Caco-2 (cell line): Measurements from ENCODE around the gene GRM2. TPM values are rescaled to one million over a fixed set of nuclear protein-coding genes. Genes with fewer than 3 reads are reported as not detected.

Experiments
- BruUV-seq: library from RNA; stranded (reverse); fragments of 400-500 nt; replicated peaks from 2 replicates; lab custom pipeline; 2021; lab: Mats Ljungman, UMichigan
- CTCF ChIA-PET: fragments of 300-600 bp; sonication (Branson Sonifier 250); formaldehyde crosslinking; loops from one replicate; lab custom pipeline; 2022; ENCODE audit warnings: antibody characterized with exemption; lab: Charles Lee
- POLR2A ChIA-PET: fragments of 300-600 bp; sonication (Branson Sonifier 250); formaldehyde crosslinking; loops from one replicate; lab custom pipeline; 2022; ENCODE audit warnings: antibody characterized with exemption; lab: Charles Lee
- DNase-seq, 2 experiments: peaks; one replicate each; pipeline versions ENCODE4 v3.0.0 to v3.0.0-alpha.2; 2020 to 2022
- H3K27me3 ChIP-seq: replicated peaks from 2 replicates; pipeline ENCODE4 v1.6.0; 2011; ENCODE audit warnings: low read length; ENCODE audit not compliant: control insufficient read depth, insufficient read depth
- H3K36me3 ChIP-seq: 2 replicates; pipeline ENCODE4 v1.5.1; 2011; ENCODE audit warnings: low read length; ENCODE audit not compliant: control insufficient read depth, insufficient read depth
- H3K4me1 ChIP-seq: fragments of 250-450 bp; sonication (Bioruptor Pico); 2 replicates; pipeline ENCODE4 v1.5.1; 2020; ENCODE audit warnings: mild to moderate bottlenecking
- H3K4me3 ChIP-seq: 2 replicates; pipeline ENCODE4 v1.5.1; 2011; ENCODE audit warnings: low read depth, mild to moderate bottlenecking, control low read depth, low read length
- H3K9me3 ChIP-seq: fragments of 250-450 bp; sonication (Bioruptor Pico); 2 replicates; pipeline ENCODE4 v1.5.1; 2020; ENCODE audit warnings: mild to moderate bottlenecking, moderate library complexity
- H3K27ac Mint-ChIP-seq: one replicate; pipeline ENCODE4 v1.8.0; 2022; ENCODE audit warnings: mixed read lengths; ENCODE audit not compliant: unreplicated experiment
- H3K27me3 Mint-ChIP-seq: one replicate; pipeline ENCODE4 v1.8.0; 2022; ENCODE audit warnings: mixed read lengths; ENCODE audit not compliant: insufficient read depth, unreplicated experiment
- H3K36me3 Mint-ChIP-seq: one replicate; pipeline ENCODE4 v1.8.0; 2022; ENCODE audit warnings: mild to moderate bottlenecking, mixed read lengths; ENCODE audit not compliant: insufficient read depth, unreplicated experiment
- H3K4me1 Mint-ChIP-seq: one replicate; pipeline ENCODE4 v1.8.0; 2022; ENCODE audit warnings: low read depth, mixed read lengths; ENCODE audit not compliant: unreplicated experiment
- H3K4me3 Mint-ChIP-seq: one replicate; pipeline ENCODE4 v1.8.0; 2022; ENCODE audit warnings: mild to moderate bottlenecking, moderate library complexity, mixed read lengths; ENCODE audit not compliant: unreplicated experiment
- H3K9me3 Mint-ChIP-seq: one replicate; pipeline ENCODE4 v1.8.0; 2022; ENCODE audit warnings: mixed read lengths; ENCODE audit not compliant: unreplicated experiment
- intact Hi-C: fragments of 100-400 bp; cut with micrococcal nuclease; formaldehyde crosslinking; loops from one replicate; pipeline ENCODE4 v1.10.0; 2022; ENCODE audit not compliant: unreplicated experiment
- total RNA-seq: library from RNA; stranded (reverse); gene quantifications from 2 replicates; pipeline ENCODE4 v1.2.3, GENCODE V29; 2022
- TF ChIP-seq, protein P1 (sequence below), 2 experiments: fragments of 200-600 bp in 1 of 2; IDR thresholded peaks; 1 replicate in 1 of 2; 2 replicates in 1 of 2; pipeline versions ENCODE4 v1.5.1 to v1.8.0; 2011 to 2022; ENCODE audit warnings: antibody characterized with exemption in 1 of 2, control low read depth in 1 of 2, inconsistent platforms in 1 of 2, low read depth in 1 of 2, low read length in 1 of 2, mild to moderate bottlenecking in 1 of 2, moderate library complexity in 1 of 2; ENCODE audit not compliant: insufficient read depth in 1 of 2, severe bottlenecking in 1 of 2, unreplicated experiment in 1 of 2

The GRM2 gene
- total RNA-seq, 1 experiment from 2014 or later: 0.14 TPM

DNA sequence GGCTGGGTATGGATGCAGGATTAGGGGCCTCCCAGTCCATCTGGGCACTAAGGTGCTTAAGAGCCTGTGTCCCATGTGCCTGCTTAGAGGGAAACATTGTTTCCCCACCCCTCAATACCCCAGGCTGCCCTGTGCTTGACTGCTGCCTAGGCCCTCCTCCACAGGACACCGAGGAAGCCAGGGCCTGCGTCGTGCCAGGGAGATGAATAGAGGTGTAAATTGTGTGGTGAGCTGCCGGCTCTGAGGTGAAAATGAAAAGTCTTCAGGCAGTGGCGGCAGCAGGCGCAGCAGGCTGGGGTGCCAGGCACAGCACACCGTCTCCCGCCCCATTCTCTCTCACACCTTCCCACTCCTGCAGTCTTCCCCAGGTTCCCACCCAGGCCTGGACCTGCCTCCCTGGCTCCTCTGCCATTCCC lies 13.9 kb upstream of the GRM2 start:
- BruUV-seq: no TSS peak
- Mint-ChIP-seq H3K4me1 (no peaks in the 10 kb centered on the region), H3K27ac (no peak overlapping the region), H3K4me3 (no peak overlapping the region), H3K36me3 (no peaks in the 10 kb centered on the region), H3K27me3 (no peaks in the 10 kb centered on the region), H3K9me3 (no peaks in the 10 kb centered on the region)
- intact Hi-C loops: no loop called here
- no peaks in the 10 kb centered on the region for H3K36me3 ChIP-seq
- H3K9me3 ChIP-seq: no peaks in the 10 kb centered on the region
- ChIA-PET POLR2A (no interaction called here), CTCF (no interaction called here)
- no peak for DNase-seq
- TF ChIP-seq, protein P1, sequence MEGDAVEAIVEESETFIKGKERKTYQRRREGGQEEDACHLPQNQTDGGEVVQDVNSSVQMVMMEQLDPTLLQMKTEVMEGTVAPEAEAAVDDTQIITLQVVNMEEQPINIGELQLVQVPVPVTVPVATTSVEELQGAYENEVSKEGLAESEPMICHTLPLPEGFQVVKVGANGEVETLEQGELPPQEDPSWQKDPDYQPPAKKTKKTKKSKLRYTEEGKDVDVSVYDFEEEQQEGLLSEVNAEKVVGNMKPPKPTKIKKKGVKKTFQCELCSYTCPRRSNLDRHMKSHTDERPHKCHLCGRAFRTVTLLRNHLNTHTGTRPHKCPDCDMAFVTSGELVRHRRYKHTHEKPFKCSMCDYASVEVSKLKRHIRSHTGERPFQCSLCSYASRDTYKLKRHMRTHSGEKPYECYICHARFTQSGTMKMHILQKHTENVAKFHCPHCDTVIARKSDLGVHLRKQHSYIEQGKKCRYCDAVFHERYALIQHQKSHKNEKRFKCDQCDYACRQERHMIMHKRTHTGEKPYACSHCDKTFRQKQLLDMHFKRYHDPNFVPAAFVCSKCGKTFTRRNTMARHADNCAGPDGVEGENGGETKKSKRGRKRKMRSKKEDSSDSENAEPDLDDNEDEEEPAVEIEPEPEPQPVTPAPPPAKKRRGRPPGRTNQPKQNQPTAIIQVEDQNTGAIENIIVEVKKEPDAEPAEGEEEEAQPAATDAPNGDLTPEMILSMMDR (IDR thresholded peaks at IDR 0.05; ENCODE audit: insufficient read depth in 1 of 2, low read depth in 1 of 2, low read length in 1 of 2, severe bottlenecking in 1 of 2, unreplicated experiment in 1 of 2): no peak
- no peak overlapping the region for H3K4me3 ChIP-seq
- no peaks in the 10 kb centered on the region for H3K27me3 ChIP-seq
- H3K4me1 ChIP-seq: no peaks in the 10 kb centered on the region

- DNase-seq: no peak
- no peaks in the 10 kb centered on the region for H3K27me3 Mint-ChIP-seq
- intact Hi-C loops: no loop called here
- H3K4me1 Mint-ChIP-seq: no peaks in the 10 kb centered on the region
- BruUV-seq: no TSS peak
- H3K4me1 ChIP-seq: no peaks in the 10 kb centered on the region
- CTCF ChIA-PET: interaction anchor here (1.3 kb wide), 1 partner anchor 15 kb away, joined by 5 read pairs; no protein-coding TSS in a partner anchor
- no peaks in the 10 kb centered on the region for H3K36me3 Mint-ChIP-seq
- TF ChIP-seq, protein P1 (IDR thresholded peaks at IDR 0.05; ENCODE audit: insufficient read depth in 1 of 2, low read depth in 1 of 2, low read length in 1 of 2, severe bottlenecking in 1 of 2, unreplicated experiment in 1 of 2): no peak
- H3K27ac Mint-ChIP-seq: no peak overlapping the region
- no peaks in the 10 kb centered on the region for H3K27me3 ChIP-seq
- no peak overlapping the region for H3K4me3 Mint-ChIP-seq
- H3K9me3 ChIP-seq: no peaks in the 10 kb centered on the region
- POLR2A ChIA-PET: no interaction called here
- H3K4me3 ChIP-seq: no peak overlapping the region
- H3K9me3 Mint-ChIP-seq: no peaks in the 10 kb centered on the region
- H3K36me3 ChIP-seq: no peaks in the 10 kb centered on the region
These were observed 9.9 kb upstream of the GRM2 start for GRCh38 chr3:51696954-51697353.

- H3K36me3 ChIP-seq: no peaks in the 10 kb centered on the region
- CTCF ChIA-PET: interaction anchor here (0.6 kb wide), 1 partner anchor 79 kb away, joined by 3 read pairs; no protein-coding TSS in a partner anchor
These were observed 8.7 kb upstream of the GRM2 start for GRCh38 chr3:51698209-51698608.

More at GRCh38 chr3:51698209-51698608, 8.7 kb upstream of the GRM2 start:
- POLR2A ChIA-PET: no interaction called here
- no peaks in the 10 kb centered on the region for H3K4me1 ChIP-seq
- no peaks in the 10 kb centered on the region for H3K36me3 Mint-ChIP-seq
- DNase-seq: no peak
- TF ChIP-seq, protein P1 (IDR thresholded peaks at IDR 0.05; ENCODE audit: insufficient read depth in 1 of 2, low read depth in 1 of 2, low read length in 1 of 2, severe bottlenecking in 1 of 2, unreplicated experiment in 1 of 2): no peak
- no peaks in the 10 kb centered on the region for H3K27me3 Mint-ChIP-seq
- no peak overlapping the region for H3K27ac Mint-ChIP-seq
- no peaks in the 10 kb centered on the region for H3K9me3 Mint-ChIP-seq
- no TSS peak for BruUV-seq
- no peak overlapping the region for H3K4me3 ChIP-seq
- no peak overlapping the region for H3K4me3 Mint-ChIP-seq
- H3K27me3 ChIP-seq: no peaks in the 10 kb centered on the region
- H3K9me3 ChIP-seq: no peaks in the 10 kb centered on the region
- no peaks in the 10 kb centered on the region for H3K4me1 Mint-ChIP-seq
- intact Hi-C loops: no loop called here
